Activated naive CD4-positive, alpha-beta T cell treated with anti-CD3 and anti-CD28 coated beads, Interleukin-2, amount 10 ng/mL, durations not matched to agents 7 days and 5 days (primary cell): ENCODE measurements around the gene KIAA0232.

Experiments
- CTCF ChIA-PET: fragments of 350-600 bp; sonication (Branson Sonifier 250); formaldehyde crosslinking; loops from one replicate; lab custom pipeline; 2021; ENCODE audit warnings: antibody characterized with exemption; lab: Charles Lee
- DNase-seq: peaks from one replicate; pipeline ENCODE4 v3.0.0-alpha.2; 2020
- H3K27ac Mint-ChIP-seq: one replicate; pipeline ENCODE4 v1.8.0; 2021; ENCODE audit warnings: mild to moderate bottlenecking, moderate library complexity, mixed read lengths
- H3K27me3 Mint-ChIP-seq: one replicate; pipeline ENCODE4 v1.8.0; 2021; ENCODE audit warnings: mild to moderate bottlenecking, mixed read lengths
- H3K36me3 Mint-ChIP-seq: one replicate; pipeline ENCODE4 v1.8.0; 2021; ENCODE audit warnings: mixed read lengths
- H3K4me1 Mint-ChIP-seq: one replicate; pipeline ENCODE4 v1.8.0; 2021; ENCODE audit warnings: mixed read lengths
- H3K4me3 Mint-ChIP-seq: one replicate; pipeline ENCODE4 v1.8.0; 2021; ENCODE audit warnings: mild to moderate bottlenecking, moderate library complexity, mixed read lengths
- H3K9me3 Mint-ChIP-seq: one replicate; pipeline ENCODE4 v1.8.0; 2021; ENCODE audit warnings: mixed read lengths

Gene KIAA0232

GRCh38 chr4:6764976-6765620, 17.4 kb upstream of the KIAA0232 start:
- Mint-ChIP-seq H3K27me3 (peaks cover 50% of the 10 kb centered on the region), H3K4me1 (peaks cover 13% of the 10 kb centered on the region), H3K4me3 (no peak overlapping the region), H3K27ac (no peak overlapping the region), H3K36me3 (no peaks in the 10 kb centered on the region), H3K9me3 (no peaks in the 10 kb centered on the region)
- CTCF ChIA-PET: interaction anchor here (1.6 kb wide), 1 partner anchor 45 kb away, joined by 4 read pairs; no protein-coding TSS in a partner anchor
- no peak for DNase-seq

- H3K9me3 Mint-ChIP-seq: no peaks in the 10 kb centered on the region
- CTCF ChIA-PET: no interaction called here
- H3K4me3 Mint-ChIP-seq: no peak overlapping the region
- peaks cover 13% of the 10 kb centered on the region for H3K4me1 Mint-ChIP-seq
- H3K27me3 Mint-ChIP-seq: peaks cover 49% of the 10 kb centered on the region
- H3K27ac Mint-ChIP-seq: no peak overlapping the region
- DNase-seq: no peak
- no peaks in the 10 kb centered on the region for H3K36me3 Mint-ChIP-seq
Observed at GRCh38 chr4:6765703-6766102, 16.8 kb upstream of the KIAA0232 start.

- H3K9me3 Mint-ChIP-seq: no peaks in the 10 kb centered on the region
- DNase-seq: no peak
- peaks cover 13% of the 10 kb centered on the region for H3K4me1 Mint-ChIP-seq
- no peaks in the 10 kb centered on the region for H3K36me3 Mint-ChIP-seq
- peaks cover 44% of the 10 kb centered on the region for H3K27me3 Mint-ChIP-seq
- no peak overlapping the region for H3K4me3 Mint-ChIP-seq
- CTCF ChIA-PET: no interaction called here
- H3K27ac Mint-ChIP-seq: no peak overlapping the region
Observed at GRCh38 chr4:6767386-6767747, 15.2 kb upstream of the KIAA0232 start.

- CTCF ChIA-PET: no interaction called here
- no peaks in the 10 kb centered on the region for H3K36me3 Mint-ChIP-seq
- H3K4me1 Mint-ChIP-seq: peaks cover 13% of the 10 kb centered on the region
- no peak overlapping the region for H3K27ac Mint-ChIP-seq
- no peak overlapping the region for H3K4me3 Mint-ChIP-seq
- peaks cover 45% of the 10 kb centered on the region for H3K27me3 Mint-ChIP-seq
- H3K9me3 Mint-ChIP-seq: no peaks in the 10 kb centered on the region
- no peak for DNase-seq
Observed at GRCh38 chr4:6767748-6768538, 14.6 kb upstream of the KIAA0232 start.

GRCh38 chr4:6768539-6768905, 14.0 kb upstream of the KIAA0232 start:
- Mint-ChIP-seq H3K4me3 (no peak overlapping the region), H3K27me3 (peaks cover 46% of the 10 kb centered on the region), H3K27ac (no peak overlapping the region), H3K36me3 (no peaks in the 10 kb centered on the region), H3K4me1 (peaks cover 13% of the 10 kb centered on the region), H3K9me3 (no peaks in the 10 kb centered on the region)
- no peak for DNase-seq
- CTCF ChIA-PET: interaction anchor here (0.8 to 3.1 kb wide), 5 partner anchors 9 to 105 kb away, joined by 3 to 8 read pairs (median 5); no protein-coding TSS in a partner anchor

GRCh38 chr4:6769233-6769988, 13.1 kb upstream of the KIAA0232 start:
- no peaks in the 10 kb centered on the region for H3K9me3 Mint-ChIP-seq
- H3K36me3 Mint-ChIP-seq: no peaks in the 10 kb centered on the region
- H3K4me3 Mint-ChIP-seq: no peak overlapping the region
- H3K27me3 Mint-ChIP-seq: peaks cover 42% of the 10 kb centered on the region
- DNase-seq: peak; percentile 30
- no peak overlapping the region for H3K27ac Mint-ChIP-seq
- CTCF ChIA-PET: interaction anchor here (0.8 to 3.1 kb wide), 5 partner anchors 8 to 104 kb away, joined by 3 to 8 read pairs (median 5); no protein-coding TSS in a partner anchor
- peaks cover 16% of the 10 kb centered on the region for H3K4me1 Mint-ChIP-seq

- CTCF ChIA-PET: interaction anchor here (2.1 to 3.1 kb wide), 2 partner anchors 11 to 103 kb away, joined by 7 to 8 read pairs; no protein-coding TSS in a partner anchor
- H3K4me3 Mint-ChIP-seq: no peak overlapping the region
- no peaks in the 10 kb centered on the region for H3K36me3 Mint-ChIP-seq
- no peak for DNase-seq
- peaks cover 16% of the 10 kb centered on the region for H3K4me1 Mint-ChIP-seq
- H3K27ac Mint-ChIP-seq: no peak overlapping the region
- H3K9me3 Mint-ChIP-seq: no peaks in the 10 kb centered on the region
- H3K27me3 Mint-ChIP-seq: peaks cover 44% of the 10 kb centered on the region
Observed at GRCh38 chr4:6769989-6770420, 12.5 kb upstream of the KIAA0232 start.

- DNase-seq: no peak
- H3K4me1 Mint-ChIP-seq: peaks cover 21% of the 10 kb centered on the region
- H3K27me3 Mint-ChIP-seq: peaks cover 47% of the 10 kb centered on the region
Observed at GRCh38 chr4:6770581-6771228, 11.8 kb upstream of the KIAA0232 start.

GRCh38 chr4:6771229-6771671, 11.3 kb upstream of the KIAA0232 start:
- Mint-ChIP-seq H3K27ac (no peak overlapping the region), H3K9me3 (no peaks in the 10 kb centered on the region), H3K4me1 (peaks cover 24% of the 10 kb centered on the region), H3K36me3 (no peaks in the 10 kb centered on the region), H3K4me3 (no peak overlapping the region), H3K27me3 (peaks cover 45% of the 10 kb centered on the region)
- CTCF ChIA-PET: interaction anchor here (3.1 kb wide), 1 partner anchor 102 kb away, joined by 8 read pairs; no protein-coding TSS in a partner anchor
- DNase-seq: no peak

More at GRCh38 chr4:6770581-6771228, 11.8 kb upstream of the KIAA0232 start:
- CTCF ChIA-PET: interaction anchor here (2.1 to 3.1 kb wide), 2 partner anchors 10 to 103 kb away, joined by 7 to 8 read pairs; no protein-coding TSS in a partner anchor
- Mint-ChIP-seq H3K27ac (no peak overlapping the region), H3K36me3 (no peaks in the 10 kb centered on the region), H3K4me3 (no peak overlapping the region), H3K9me3 (no peaks in the 10 kb centered on the region)

GRCh38 chr4:6772223-6772928, 10.2 kb upstream of the KIAA0232 start:
- CTCF ChIA-PET: interaction anchor here (0.6 kb wide), 1 partner anchor 102 kb away, joined by 3 read pairs; no protein-coding TSS in a partner anchor
- Mint-ChIP-seq H3K4me1 (peaks cover 31% of the 10 kb centered on the region), H3K27me3 (peaks cover 42% of the 10 kb centered on the region), H3K4me3 (no peak overlapping the region), H3K9me3 (no peaks in the 10 kb centered on the region), H3K27ac (no peak overlapping the region), H3K36me3 (no peaks in the 10 kb centered on the region)
- DNase-seq: no peak

GRCh38 chr4:6773106-6773505, 9.4 kb upstream of the KIAA0232 start:
- no peak overlapping the region for H3K27ac Mint-ChIP-seq

GRCh38 chr4:6773616-6774540, 8.6 kb upstream of the KIAA0232 start:
- Mint-ChIP-seq H3K27me3 (peaks cover 43% of the 10 kb centered on the region), H3K27ac (no peak overlapping the region), H3K9me3 (no peaks in the 10 kb centered on the region), H3K4me3 (no peak overlapping the region), H3K4me1 (peaks cover 36% of the 10 kb centered on the region), H3K36me3 (no peaks in the 10 kb centered on the region)
- CTCF ChIA-PET: no interaction called here
- DNase-seq: no peak

More at GRCh38 chr4:6773106-6773505, 9.4 kb upstream of the KIAA0232 start:
- Mint-ChIP-seq H3K4me1 (peaks cover 38% of the 10 kb centered on the region), H3K27me3 (peaks cover 42% of the 10 kb centered on the region), H3K4me3 (no peak overlapping the region), H3K9me3 (no peaks in the 10 kb centered on the region), H3K36me3 (no peaks in the 10 kb centered on the region)
- CTCF ChIA-PET: no interaction called here
- DNase-seq: no peak
